ENCODE measurements around the gene GAD2. TPM values are rescaled to one million over a fixed set of nuclear protein-coding genes. Genes with fewer than 3 reads are reported as not detected.

The GAD2 gene
- polyA plus RNA-seq (2011; rRNA removed) (not detected in 2 replicates), polyA minus RNA-seq (2011; rRNA and poly(A)+ RNA removed) (not detected in 2 replicates)

DNA sequence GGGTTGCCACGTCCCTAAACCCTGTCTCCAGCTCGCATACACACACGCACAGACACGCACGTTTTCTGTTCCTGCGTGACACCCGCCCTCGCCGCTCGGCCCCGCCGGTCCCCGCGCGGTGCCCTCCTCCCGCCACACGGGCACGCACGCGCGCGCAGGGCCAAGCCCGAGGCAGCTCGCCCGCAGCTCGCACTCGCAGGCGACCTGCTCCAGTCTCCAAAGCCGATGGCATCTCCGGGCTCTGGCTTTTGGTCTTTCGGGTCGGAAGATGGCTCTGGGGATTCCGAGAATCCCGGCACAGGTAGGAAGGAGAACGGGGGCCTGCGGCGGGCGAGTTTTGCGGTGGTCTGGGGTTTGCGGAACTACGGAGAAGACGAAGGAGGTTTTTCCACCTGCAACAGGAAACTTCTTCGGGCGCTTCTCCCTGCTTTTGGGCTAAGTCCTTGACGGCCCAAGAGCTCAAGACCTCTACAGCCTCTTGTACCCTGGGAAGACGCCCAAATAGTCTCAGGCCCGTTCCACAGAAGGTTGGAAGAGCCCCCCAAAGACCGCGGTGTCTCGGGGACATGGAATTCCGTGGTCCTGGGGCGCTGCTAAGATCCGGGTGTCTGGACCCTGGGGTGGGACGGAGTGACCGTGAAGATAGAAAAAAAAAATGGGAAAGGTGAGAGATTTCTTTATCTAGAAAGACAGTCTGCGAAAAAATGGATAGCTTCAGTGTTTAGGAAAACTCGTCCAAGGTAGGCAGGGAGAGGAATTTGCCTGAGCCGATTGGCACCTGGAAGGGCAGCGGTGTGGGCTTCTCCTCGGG, at the start of gene GAD2:
GAD2 (plus strand) TSS at position 190 of the 811 bp plus-strand sequence; CDS start at position 226, 36 bp downstream.
- peaks cover 10% of the 10 kb centered on the region for H3K27me3 ChIP-seq (ENCODE audit: control insufficient read depth, insufficient read depth, low read length)
- no peak within 1 kb of the TSS for H3K27ac ChIP-seq (ENCODE audit: low read depth, low read length)
- no peak within 1 kb of the TSS for H3K4me3 ChIP-seq (ENCODE audit: low read depth, low read length)
- peaks cover 28% of the 10 kb centered on the region; the same call in 1 of the 2 replicates for H3K9me3 ChIP-seq (ENCODE audit: control insufficient read depth, insufficient read depth, low read length)
- DNase-seq (ENCODE audit: low read depth, low spot score), result no peak
- TF ChIP-seq, protein P1, sequence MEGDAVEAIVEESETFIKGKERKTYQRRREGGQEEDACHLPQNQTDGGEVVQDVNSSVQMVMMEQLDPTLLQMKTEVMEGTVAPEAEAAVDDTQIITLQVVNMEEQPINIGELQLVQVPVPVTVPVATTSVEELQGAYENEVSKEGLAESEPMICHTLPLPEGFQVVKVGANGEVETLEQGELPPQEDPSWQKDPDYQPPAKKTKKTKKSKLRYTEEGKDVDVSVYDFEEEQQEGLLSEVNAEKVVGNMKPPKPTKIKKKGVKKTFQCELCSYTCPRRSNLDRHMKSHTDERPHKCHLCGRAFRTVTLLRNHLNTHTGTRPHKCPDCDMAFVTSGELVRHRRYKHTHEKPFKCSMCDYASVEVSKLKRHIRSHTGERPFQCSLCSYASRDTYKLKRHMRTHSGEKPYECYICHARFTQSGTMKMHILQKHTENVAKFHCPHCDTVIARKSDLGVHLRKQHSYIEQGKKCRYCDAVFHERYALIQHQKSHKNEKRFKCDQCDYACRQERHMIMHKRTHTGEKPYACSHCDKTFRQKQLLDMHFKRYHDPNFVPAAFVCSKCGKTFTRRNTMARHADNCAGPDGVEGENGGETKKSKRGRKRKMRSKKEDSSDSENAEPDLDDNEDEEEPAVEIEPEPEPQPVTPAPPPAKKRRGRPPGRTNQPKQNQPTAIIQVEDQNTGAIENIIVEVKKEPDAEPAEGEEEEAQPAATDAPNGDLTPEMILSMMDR (IDR thresholded peaks at IDR 0.05; ENCODE audit: low read depth, low read length), result no peak
- ChIA-PET CTCF (no interaction called here), POLR2A (no interaction called here)

DNA sequence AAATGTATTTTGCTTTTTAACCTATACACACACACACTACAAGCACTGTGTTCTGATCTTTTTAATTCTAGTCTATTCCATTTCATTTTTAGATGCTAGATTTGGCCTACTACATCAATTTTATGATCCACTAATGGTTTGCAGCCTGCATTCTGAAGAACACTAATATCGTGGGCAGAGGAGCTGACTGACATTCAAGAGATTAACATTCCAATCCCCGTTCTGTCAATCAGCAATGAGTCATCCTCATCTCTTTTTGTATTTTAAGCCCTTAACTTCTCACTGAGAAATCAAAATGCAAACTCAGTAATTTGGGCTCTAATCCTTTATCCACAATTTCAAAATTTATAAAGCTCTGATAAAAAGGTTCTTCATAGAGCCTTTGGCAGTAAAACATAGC, 47.1 kb upstream of the GAD2 start:
- CTCF ChIA-PET, result no interaction called here
- peaks cover 12% of the 10 kb centered on the region for H3K9me3 ChIP-seq (ENCODE audit: control insufficient read depth, insufficient read depth, low read length)

DNA sequence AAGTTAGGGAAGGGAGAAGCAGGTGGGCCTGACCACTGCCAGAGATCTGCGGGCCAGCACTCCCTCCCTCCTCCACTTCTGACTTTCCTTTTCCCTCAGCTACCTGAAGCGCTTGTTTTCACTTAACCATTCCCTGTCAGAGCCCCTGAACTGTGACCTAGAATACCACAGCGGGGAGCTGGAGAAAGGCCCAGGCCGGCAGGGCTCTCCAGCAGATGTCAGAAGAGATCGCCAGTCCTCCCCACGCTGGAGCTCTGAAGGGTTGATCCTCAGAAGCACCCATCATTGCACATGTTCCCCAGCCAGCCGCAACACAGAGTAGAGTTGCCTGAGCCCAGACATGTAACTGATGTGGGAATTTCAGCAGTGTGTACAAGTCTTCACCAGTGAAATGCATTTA, 44.4 kb upstream of the GAD2 start:
- H3K27ac ChIP-seq (ENCODE audit: low read depth, low read length), result no peak overlapping the region
- CTCF ChIA-PET, result no interaction called here
- POLR2A ChIA-PET, result no interaction called here
- TF ChIP-seq, protein P1 (IDR thresholded peaks at IDR 0.05; ENCODE audit: low read depth, low read length), result no peak
- DNase-seq (ENCODE audit: low read depth, low spot score), result no peak
- no peaks in the 10 kb centered on the region for H3K27me3 ChIP-seq (ENCODE audit: control insufficient read depth, insufficient read depth, low read length)
- H3K4me3 ChIP-seq (ENCODE audit: low read depth, low read length), result no peak overlapping the region
- peaks cover 12% of the 10 kb centered on the region for H3K9me3 ChIP-seq (ENCODE audit: control insufficient read depth, insufficient read depth, low read length)

More for the DNA sequence above, 47.1 kb upstream of the GAD2 start:
- H3K27ac ChIP-seq (ENCODE audit: low read depth, low read length), result no peak overlapping the region
- POLR2A ChIA-PET, result no interaction called here
- H3K4me3 ChIP-seq (ENCODE audit: low read depth, low read length), result no peak overlapping the region
- TF ChIP-seq, protein P1 (IDR thresholded peaks at IDR 0.05; ENCODE audit: low read depth, low read length), result no peak
- DNase-seq (ENCODE audit: low read depth, low spot score), result no peak
- no peaks in the 10 kb centered on the region for H3K27me3 ChIP-seq (ENCODE audit: control insufficient read depth, insufficient read depth, low read length)

DNA sequence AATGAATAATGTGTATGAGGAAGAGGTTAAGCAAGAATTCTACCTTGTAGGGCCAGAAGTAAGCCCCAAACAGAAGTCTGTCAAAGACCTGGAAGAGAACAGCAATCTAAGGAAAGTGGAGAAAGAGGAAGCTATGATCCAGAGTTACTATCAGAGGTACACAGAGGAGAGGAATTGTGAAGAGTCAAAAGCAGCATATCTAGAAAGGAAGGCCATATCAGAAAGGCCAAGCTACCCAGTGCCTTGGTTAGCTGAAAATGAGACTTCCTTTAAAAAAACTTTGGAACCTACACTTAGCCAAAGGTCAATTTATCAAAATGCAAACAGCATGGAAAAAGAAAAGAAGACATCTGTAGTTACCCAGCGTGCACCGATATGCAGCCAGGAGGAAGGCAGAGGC, 42.7 kb upstream of the GAD2 start:
- TF ChIP-seq, protein P1 (IDR thresholded peaks at IDR 0.05; ENCODE audit: low read depth, low read length), result no peak
- H3K9me3 ChIP-seq (ENCODE audit: control insufficient read depth, insufficient read depth, low read length), result peaks cover 28% of the 10 kb centered on the region
- H3K27me3 ChIP-seq (ENCODE audit: control insufficient read depth, insufficient read depth, low read length), result no peaks in the 10 kb centered on the region
- ChIA-PET POLR2A (no interaction called here), CTCF (no interaction called here)
- H3K27ac ChIP-seq (ENCODE audit: low read depth, low read length), result no peak overlapping the region
- H3K4me3 ChIP-seq (ENCODE audit: low read depth, low read length), result no peak overlapping the region
- no peak for DNase-seq (ENCODE audit: low read depth, low spot score)

DNA sequence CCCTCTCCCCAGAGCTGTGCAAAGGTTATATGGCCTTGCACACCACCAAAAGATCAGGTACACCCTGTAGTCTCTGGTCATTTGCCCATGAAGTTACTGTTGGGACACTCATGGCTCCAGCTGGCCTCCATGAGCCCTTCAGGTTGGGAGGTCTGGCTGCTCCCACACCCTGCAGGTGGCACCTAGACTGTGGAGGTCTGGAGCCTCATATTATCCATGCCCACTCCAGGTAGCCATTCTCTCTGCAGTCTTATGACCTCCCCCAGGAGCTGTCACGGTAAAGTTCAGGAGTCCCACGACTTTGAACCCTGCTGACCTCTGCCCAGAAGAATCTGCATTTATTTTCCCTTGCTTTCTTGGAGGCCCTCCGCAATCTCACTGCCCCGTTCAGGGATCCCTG, 39.2 kb upstream of the GAD2 start:
- TF ChIP-seq, protein P1 (IDR thresholded peaks at IDR 0.05; ENCODE audit: low read depth, low read length), result no peak
- Histone ChIP-seq H3K9me3 (ENCODE audit: control insufficient read depth, insufficient read depth, low read length) (peaks cover 23% of the 10 kb centered on the region), H3K4me3 (ENCODE audit: low read depth, low read length) (no peak overlapping the region), H3K27ac (ENCODE audit: low read depth, low read length) (no peak overlapping the region), H3K27me3 (ENCODE audit: control insufficient read depth, insufficient read depth, low read length) (no peaks in the 10 kb centered on the region)
- ChIA-PET CTCF (no interaction called here), POLR2A (no interaction called here)
- no peak for DNase-seq (ENCODE audit: low read depth, low spot score)
